Neural cell (in vitro differentiated cells): ENCODE data around the gene GDNF. TPM values are rescaled to one million over a fixed set of nuclear protein-coding genes. Genes with fewer than 3 reads are reported as not detected.

Source experiments
- H2AFZ ChIP-seq: fragments of 200-600, 300-800 bp; sonication (generic), shearing (Covaris generic); 2 replicates; pipeline ENCODE4 v1.6.0; 2014; ENCODE audit warnings: low read depth, mild to moderate bottlenecking, antibody characterized with exemption, low read length, moderate library complexity
- H3F3A ChIP-seq: fragments of 200-600 bp; shearing (Covaris generic); 2 replicates; pipeline ENCODE4 v1.6.1; 2016; ENCODE audit warnings: mild to moderate bottlenecking, moderate library complexity, mixed read lengths, antibody characterized with exemption, low read length; ENCODE audit not compliant: insufficient read depth, poor library complexity, severe bottlenecking
- H3K27ac ChIP-seq: fragments of 200-600, 300-800 bp; sonication (generic), shearing (Covaris generic); 2 replicates; pipeline ENCODE4 v1.5.1; 2014; ENCODE audit warnings: mild to moderate bottlenecking, low read length, moderate library complexity
- H3K27me3 ChIP-seq: fragments of 300-800, 200-600 bp; sonication (generic), shearing (Covaris generic); 2 replicates; pipeline ENCODE4 v1.6.0; 2014; ENCODE audit warnings: mild to moderate bottlenecking, low read depth, low read length, moderate library complexity; ENCODE audit not compliant: insufficient read depth
- H3K36me3 ChIP-seq: fragments of 300-800, 200-600 bp; sonication (generic), shearing (Covaris generic); 2 replicates; pipeline ENCODE4 v1.5.1; 2014; ENCODE audit warnings: mild to moderate bottlenecking, antibody characterized with exemption, low read length, moderate library complexity; ENCODE audit not compliant: insufficient read depth
- H3K4me2 ChIP-seq: fragments of 300-800, 200-600 bp; sonication (generic), shearing (Covaris generic); 2 replicates; pipeline ENCODE4 v1.6.0; 2014; ENCODE audit warnings: mild to moderate bottlenecking, low read length
- H3K4me3 ChIP-seq: fragments of 300-800, 200-600 bp; sonication (generic), shearing (Covaris generic); 2 replicates; pipeline ENCODE4 v1.5.1; 2014; ENCODE audit warnings: mild to moderate bottlenecking, low read length, moderate library complexity
- H3K79me2 ChIP-seq: fragments of 200-600 bp; shearing (Covaris generic); replicated peaks from 2 replicates; pipeline ENCODE4 v1.6.0; 2014; ENCODE audit warnings: mild to moderate bottlenecking, low read length, moderate library complexity; ENCODE audit not compliant: insufficient read depth
- H3K9ac ChIP-seq: fragments of 300-800, 200-600 bp; sonication (generic), shearing (Covaris generic); 2 replicates; pipeline ENCODE4 v1.6.1; 2016; ENCODE audit warnings: mild to moderate bottlenecking, low read length, mixed read lengths
- H3K9me2 ChIP-seq: fragments of 200-600 bp; shearing (Covaris generic); 2 replicates; pipeline ENCODE4 v1.6.1; 2016; ENCODE audit warnings: mild to moderate bottlenecking, low read length, mixed read lengths; ENCODE audit not compliant: insufficient read depth
- H3K9me3 ChIP-seq: fragments of 200-600, 300-800 bp; sonication (generic), shearing (Covaris generic); 2 replicates; pipeline ENCODE4 v1.6.1; 2016; ENCODE audit warnings: mild to moderate bottlenecking, mixed run types, low read length, moderate library complexity, mixed read lengths
- H4K20me1 ChIP-seq: fragments of 200-600 bp; shearing (Covaris generic); 2 replicates; pipeline ENCODE4 v1.6.1; 2016; ENCODE audit warnings: mild to moderate bottlenecking, mixed run types; ENCODE audit not compliant: insufficient read depth
- CTCF ChIP-seq: fragments of 450-650 bp; IDR thresholded peaks from 2 replicates; pipeline ENCODE4 v1.5.1; 2014; ENCODE audit warnings: antibody characterized with exemption, mild to moderate bottlenecking, moderate library complexity; ENCODE audit not compliant: poor library complexity, severe bottlenecking
- EP300 ChIP-seq: fragments of 450-650 bp; conservative IDR thresholded peaks from 2 replicates; pipeline ENCODE4 v1.6.1; 2014; ENCODE audit warnings: antibody characterized with exemption, mild to moderate bottlenecking, moderate library complexity; ENCODE audit not compliant: poor library complexity, severe bottlenecking
- EZH2 ChIP-seq: fragments of 200-600, 300-800 bp; shearing (Covaris generic), sonication (generic); IDR thresholded peaks from 2 replicates; pipeline ENCODE4 v1.6.1; 2014; ENCODE audit warnings: antibody characterized with exemption, low read length, borderline replicate concordance, mild to moderate bottlenecking; ENCODE audit not compliant: insufficient read depth, poor library complexity, severe bottlenecking
- MXI1 ChIP-seq: fragments of 450-650 bp; conservative IDR thresholded peaks from 2 replicates; pipeline ENCODE4 v1.6.1; 2014; ENCODE audit warnings: antibody characterized with exemption, mild to moderate bottlenecking; ENCODE audit not compliant: poor library complexity, severe bottlenecking
- POLR2AphosphoS5 ChIP-seq: IDR thresholded peaks from 2 replicates; pipeline ENCODE4 v1.6.1; 2012
- RAD21 ChIP-seq: fragments of 450-650 bp; conservative IDR thresholded peaks from 2 replicates; pipeline ENCODE4 v1.6.1; 2014; ENCODE audit warnings: antibody characterized with exemption, mild to moderate bottlenecking, moderate library complexity
- REST ChIP-seq: IDR thresholded peaks from 2 replicates; pipeline ENCODE4 v1.6.1; 2012; ENCODE audit warnings: borderline replicate concordance
- SMC3 ChIP-seq: fragments of 450-650 bp; conservative IDR thresholded peaks from 2 replicates; pipeline ENCODE4 v1.6.1; 2014; ENCODE audit warnings: antibody characterized with exemption, mild to moderate bottlenecking, moderate library complexity; ENCODE audit not compliant: poor library complexity
- TAF1 ChIP-seq: IDR thresholded peaks from 2 replicates; pipeline ENCODE4 v1.6.1; 2012; ENCODE audit warnings: low read depth
- polyA plus RNA-seq: library from polyadenylated mRNA; depleted of rRNA; stranded (reverse); fragments of >200 nt; gene quantifications from 2 replicates; pipeline ENCODE4 v1.2.3, GENCODE V29; 2014

Gene GDNF
- polyA plus RNA-seq, 1 donor from 2014 or later, result not detected

GRCh38 chr5:37851305-37851704 lies 11.5 kb upstream of the GDNF start:
- Histone ChIP-seq H3K9ac (no peak overlapping the region), H3F3A (no peaks in the 10 kb centered on the region), H3K27ac (no peak overlapping the region), H3K4me3 (no peak overlapping the region), H3K36me3 (no peaks in the 10 kb centered on the region), H3K9me2 (no peaks in the 10 kb centered on the region), H4K20me1 (no peaks in the 10 kb centered on the region), H3K9me3 (no peaks in the 10 kb centered on the region), H3K79me2 (no peaks in the 10 kb centered on the region), H2AFZ (no peak overlapping the region), H3K27me3 (no peaks in the 10 kb centered on the region), H3K4me2 (no peak overlapping the region)
- TF ChIP-seq TAF1 (no peak), POLR2AphosphoS5 (no peak), RAD21 (no peak), CTCF (no peak)

- Histone ChIP-seq H3K27me3 (no peaks in the 10 kb centered on the region), H3F3A (no peaks in the 10 kb centered on the region), H3K9ac (no peak overlapping the region), H3K36me3 (no peaks in the 10 kb centered on the region), H3K79me2 (no peaks in the 10 kb centered on the region), H3K4me2 (no peak overlapping the region), H3K27ac (no peak overlapping the region), H4K20me1 (no peaks in the 10 kb centered on the region), H2AFZ (no peak overlapping the region), H3K4me3 (no peak overlapping the region), H3K9me3 (no peaks in the 10 kb centered on the region), H3K9me2 (no peaks in the 10 kb centered on the region)
- TF ChIP-seq POLR2AphosphoS5, result no peak
Observed at GRCh38 chr5:37850226-37850865, 10.5 kb upstream of the GDNF start.

- H3K79me2 ChIP-seq, result no peaks in the 10 kb centered on the region
- TF ChIP-seq EP300 (no peak), MXI1 (no peak), RAD21 (no peak), POLR2AphosphoS5 (no peak), TAF1 (no peak), CTCF (no peak), EZH2 (no peak), SMC3 (no peak), REST (no peak)
- H3K9me2 ChIP-seq, result no peaks in the 10 kb centered on the region
- no peak overlapping the region for H3K4me3 ChIP-seq
- no peaks in the 10 kb centered on the region for H3K36me3 ChIP-seq
- H2AFZ ChIP-seq, result no peak overlapping the region
- H3K27ac ChIP-seq, result no peak overlapping the region
- no peaks in the 10 kb centered on the region for H3K9me3 ChIP-seq
- no peak overlapping the region for H3K4me2 ChIP-seq
- no peak overlapping the region for H3K9ac ChIP-seq
- H4K20me1 ChIP-seq, result no peaks in the 10 kb centered on the region
- no peaks in the 10 kb centered on the region for H3K27me3 ChIP-seq
- H3F3A ChIP-seq, result no peaks in the 10 kb centered on the region
Observed at GRCh38 chr5:37849641-37850040, 9.8 kb upstream of the GDNF start.
